Fibroblast of lung (primary cell): ENCODE measurements around the gene CRHR1. TPM values are rescaled to one million over a fixed set of nuclear protein-coding genes. Genes with fewer than 3 reads are reported as not detected.

Experiments
- DNase-seq, 2 donors: peaks; one replicate each; pipeline versions ENCODE4 v3.0.0 to v3.0.0-alpha.2; 2010; ENCODE audit warnings: low read depth in 2 of 2
- H2AFZ ChIP-seq: 2 replicates; pipeline ENCODE4 v1.5.1; 2012; ENCODE audit warnings: low read length, control low read depth, inconsistent platforms
- H3K27ac ChIP-seq: 2 replicates; pipeline ENCODE4 v1.5.1; 2011; ENCODE audit warnings: low read length, control low read depth; ENCODE audit not compliant: insufficient read depth
- H3K27me3 ChIP-seq: 2 replicates; pipeline ENCODE4 v1.5.1; 2011; ENCODE audit warnings: mild to moderate bottlenecking, low read length; ENCODE audit not compliant: control insufficient read depth, insufficient read depth
- H3K36me3 ChIP-seq: 2 replicates; pipeline ENCODE4 v1.5.1; 2011; ENCODE audit warnings: low read length; ENCODE audit not compliant: control insufficient read depth, insufficient read depth
- H3K4me1 ChIP-seq: 2 replicates; pipeline ENCODE4 v1.5.1; 2011; ENCODE audit warnings: low read length; ENCODE audit not compliant: control insufficient read depth, insufficient read depth; ENCODE audit errors: extremely low read depth
- H3K4me2 ChIP-seq: 2 replicates; pipeline ENCODE4 v1.5.1; 2011; ENCODE audit warnings: low read length, control low read depth; ENCODE audit not compliant: insufficient read depth; ENCODE audit errors: extremely low read depth
- H3K4me3 ChIP-seq, 4 experiments: fragments of 200-600 bp in 1 of 4; sonication (generic) in 1 of 4; replicated peaks in 1 of 4; 2 replicates each; pipeline ENCODE4 v1.5.1; 2011 to 2016; ENCODE audit warnings: low read length in 4 of 4, low read depth in 3 of 4, mild to moderate bottlenecking in 3 of 4, control low read depth in 2 of 4, inconsistent platforms in 1 of 4, mixed read lengths in 1 of 4; ENCODE audit not compliant: insufficient read depth in 1 of 4; ENCODE audit errors: control extremely low read depth in 1 of 4
- H3K79me2 ChIP-seq: 2 replicates; pipeline ENCODE4 v1.5.1; 2012; ENCODE audit warnings: mild to moderate bottlenecking, low read length, inconsistent platforms; ENCODE audit not compliant: control insufficient read depth, insufficient read depth
- H3K9ac ChIP-seq: 2 replicates; pipeline ENCODE4 v1.5.1; 2011; ENCODE audit warnings: mild to moderate bottlenecking, low read length, control low read depth; ENCODE audit not compliant: insufficient read depth
- H3K9me3 ChIP-seq: 2 replicates; pipeline ENCODE4 v1.5.1; 2012; ENCODE audit warnings: low read depth, low read length; ENCODE audit not compliant: control insufficient read depth, insufficient read depth
- H4K20me1 ChIP-seq: 2 replicates; pipeline ENCODE4 v1.5.1; 2011; ENCODE audit warnings: low read length; ENCODE audit not compliant: control insufficient read depth, insufficient read depth; ENCODE audit errors: extremely low read depth
- CTCF ChIP-seq, 2 donors: IDR thresholded peaks in 1 of 2; conservative IDR thresholded peaks in 1 of 2; 1 replicate in 1 of 2; 2 replicates in 1 of 2; pipeline ENCODE4 v1.5.1; 2011 to 2012; ENCODE audit warnings: low read length in 2 of 2, control low read depth in 1 of 2, inconsistent platforms in 1 of 2, low read depth in 1 of 2, mild to moderate bottlenecking in 1 of 2
- EZH2 ChIP-seq: IDR thresholded peaks from 2 replicates; pipeline ENCODE4 v1.5.1; 2012; ENCODE audit warnings: low read length, control low read depth, mild to moderate bottlenecking; ENCODE audit errors: missing control alignments
- polyA plus RNA-seq, 2 donors: library from polyadenylated mRNA; depleted of rRNA in 1 of 2; stranded (reverse) in 1 of 2; unstranded in 1 of 2; fragments of >200 nt; gene quantifications; 2 replicates each; pipeline ENCODE4 v1.2.1, GENCODE V29; 2011 to 2012; ENCODE audit warnings: missing spikeins in 1 of 2
- total RNA-seq: library from RNA; depleted of rRNA; stranded (reverse); fragments of >200 nt; gene quantifications from 2 replicates; pipeline ENCODE4 v1.2.1, GENCODE V29; 2014

CRHR1 gene
- total and polyA plus RNA-seq, 2 donors (not counting 1 experiment from before 2014, with no cell fraction given) = not detected

GRCh38 chr17:45786349-45786748 is 2.2 kb downstream of the CRHR1 start:
- Histone ChIP-seq H3K9ac (no peak overlapping the region), H3K9me3 (no peaks in the 10 kb centered on the region), H3K27me3 (peaks cover 59% of the 10 kb centered on the region), H3K36me3 (no peaks in the 10 kb centered on the region), H4K20me1 (no peaks in the 10 kb centered on the region), H2AFZ (no peak overlapping the region), H3K4me2 (no peak overlapping the region), H3K79me2 (no peaks in the 10 kb centered on the region), H3K4me1 (no peaks in the 10 kb centered on the region), H3K4me3 (no peak overlapping the region), H3K27ac (no peak overlapping the region)
- no peak for DNase-seq
- TF ChIP-seq EZH2 = no peak
- no peak for TF ChIP-seq CTCF (conservative IDR thresholded peaks at IDR 0.05 in 1 of 2, IDR thresholded peaks at IDR 0.05 in 1 of 2; ENCODE audit: low read depth in 1 of 2, low read length in 2 of 2)

GRCh38 chr17:45787044-45787443 is 2.9 kb downstream of the CRHR1 start:
- H3K27me3 ChIP-seq = peaks cover 56% of the 10 kb centered on the region

GRCh38 chr17:45787656-45788055 is 3.5 kb downstream of the CRHR1 start:
- H2AFZ ChIP-seq = no peak overlapping the region
- H3K4me1 ChIP-seq = no peaks in the 10 kb centered on the region

More at GRCh38 chr17:45787044-45787443, 2.9 kb downstream of the CRHR1 start:
- no peak overlapping the region for H3K9ac ChIP-seq
- no peaks in the 10 kb centered on the region for H3K79me2 ChIP-seq
- no peak overlapping the region for H3K27ac ChIP-seq
- TF ChIP-seq EZH2 (no peak), CTCF (conservative IDR thresholded peaks at IDR 0.05 in 1 of 2, IDR thresholded peaks at IDR 0.05 in 1 of 2; ENCODE audit: low read depth in 1 of 2, low read length in 2 of 2) (no peak)
- H3K4me3 ChIP-seq = no peak overlapping the region
- no peaks in the 10 kb centered on the region for H3K36me3 ChIP-seq
- H2AFZ ChIP-seq = no peak overlapping the region
- H3K4me2 ChIP-seq = no peak overlapping the region
- H4K20me1 ChIP-seq = no peaks in the 10 kb centered on the region
- DNase-seq = no peak
- H3K4me1 ChIP-seq = no peaks in the 10 kb centered on the region
- H3K9me3 ChIP-seq = no peaks in the 10 kb centered on the region

More at GRCh38 chr17:45787656-45788055, 3.5 kb downstream of the CRHR1 start:
- H3K36me3 ChIP-seq = no peaks in the 10 kb centered on the region
- H3K27me3 ChIP-seq = peaks cover 49% of the 10 kb centered on the region
- no peak overlapping the region for H3K4me2 ChIP-seq
- no peak overlapping the region for H3K9ac ChIP-seq
- H3K4me3 ChIP-seq = no peak overlapping the region
- no peak for DNase-seq
- H3K79me2 ChIP-seq = no peaks in the 10 kb centered on the region
- H3K27ac ChIP-seq = no peak overlapping the region
- TF ChIP-seq CTCF (conservative IDR thresholded peaks at IDR 0.05 in 1 of 2, IDR thresholded peaks at IDR 0.05 in 1 of 2; ENCODE audit: low read depth in 1 of 2, low read length in 2 of 2) = no peak
- no peaks in the 10 kb centered on the region for H4K20me1 ChIP-seq
- no peaks in the 10 kb centered on the region for H3K9me3 ChIP-seq
